CD4-positive, alpha-beta T cell treated with Interleukin-6 at 100 ng/mL for 8 hours (primary cell): ENCODE data around the gene SPATS2.

Source experiments
- DNase-seq: peaks from one replicate; pipeline ENCODE4 v3.0.0-alpha.2; 2020; ENCODE audit warnings: mixed read lengths, low spot score

Gene SPATS2

DNA sequence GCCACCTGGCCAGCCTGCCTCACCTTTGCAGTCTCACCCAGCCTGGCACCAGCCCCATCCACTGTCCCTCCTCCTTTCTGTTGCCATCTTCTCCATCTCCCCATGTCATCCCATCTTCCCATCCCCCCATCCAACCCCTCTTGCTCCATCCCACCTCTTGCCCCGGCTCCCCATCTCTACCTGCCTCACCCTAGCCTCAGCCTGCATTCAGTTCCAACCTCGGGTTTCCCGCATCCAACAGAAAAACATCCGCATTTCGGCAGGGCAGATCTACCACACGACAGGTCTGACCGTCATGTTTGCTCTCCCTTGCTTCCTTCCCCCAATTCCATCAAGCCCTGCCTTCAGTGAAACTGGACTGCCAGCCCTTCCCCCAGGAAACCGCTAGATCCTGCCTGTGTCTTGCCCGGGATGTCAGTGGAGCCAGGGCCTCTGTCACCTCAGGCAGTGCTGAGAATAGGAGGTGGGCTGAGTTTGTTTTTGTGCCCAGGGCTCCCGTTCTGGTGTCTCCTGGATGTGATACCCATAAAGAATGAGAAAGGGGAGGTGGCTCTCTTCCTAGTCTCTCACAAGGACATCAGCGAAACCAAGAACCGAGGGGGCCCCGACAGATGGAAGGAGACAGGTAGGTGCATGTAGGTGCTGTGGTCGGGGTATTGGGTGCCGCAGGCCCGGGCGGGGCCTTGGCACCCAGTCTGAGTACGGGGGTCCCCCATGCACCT is 174.0 kb downstream of the SPATS2 start:
- DNase-seq = no peak

DNA sequence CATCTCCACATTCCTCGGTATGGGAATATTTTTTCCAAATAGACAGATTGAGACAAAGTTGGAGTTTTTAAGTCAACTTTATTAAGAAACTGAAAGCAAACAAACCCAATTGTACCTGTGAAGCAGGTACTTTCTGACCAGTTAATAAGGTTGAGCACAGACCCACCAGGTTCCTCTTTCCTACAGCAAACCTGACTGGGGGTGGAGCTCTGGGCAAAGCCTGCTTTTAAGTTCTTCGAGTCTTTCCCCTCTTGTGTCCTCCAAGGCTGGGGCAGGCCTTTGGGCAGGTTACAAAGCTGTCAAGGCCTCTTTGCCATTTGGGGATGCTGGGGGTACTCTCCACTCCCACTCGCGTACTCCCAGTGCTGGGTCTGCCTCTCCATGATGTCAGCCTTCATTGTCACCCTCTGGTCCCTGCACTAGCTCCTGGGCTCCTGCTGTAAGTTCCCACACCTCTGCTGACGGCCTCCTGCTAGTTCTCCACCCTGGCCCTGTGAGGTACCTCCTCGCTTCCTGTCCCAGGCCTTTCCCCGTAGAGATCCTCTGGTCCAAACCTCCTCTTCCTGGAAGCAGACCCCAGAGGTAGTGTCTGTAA is 174.7 kb downstream of the SPATS2 start:
- no peak for DNase-seq

DNA sequence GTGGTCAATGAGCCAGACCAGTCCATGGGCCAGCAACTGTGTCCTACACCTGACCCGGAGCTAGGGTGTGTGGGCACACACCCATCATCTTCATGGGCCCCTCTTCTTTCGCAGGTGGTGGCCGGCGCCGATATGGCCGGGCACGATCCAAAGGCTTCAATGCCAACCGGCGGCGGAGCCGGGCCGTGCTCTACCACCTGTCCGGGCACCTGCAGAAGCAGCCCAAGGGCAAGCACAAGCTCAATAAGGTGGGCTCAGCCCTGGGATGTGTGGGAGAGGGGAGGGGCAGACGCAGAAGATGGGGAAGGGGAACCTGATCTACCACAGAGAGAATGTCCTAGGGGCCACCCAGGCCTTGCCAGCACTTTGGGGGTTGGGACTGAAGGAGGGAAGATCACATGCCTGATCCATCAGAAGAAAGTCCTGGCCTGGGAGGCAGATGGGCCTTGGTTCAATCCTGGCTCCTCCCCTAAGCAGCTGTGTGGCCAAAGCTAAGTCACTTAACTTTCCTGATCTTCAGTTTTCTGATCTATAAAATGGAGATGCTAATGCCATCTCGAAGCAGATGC is 175.4 kb downstream of the SPATS2 start:
- no peak for DNase-seq

DNA sequence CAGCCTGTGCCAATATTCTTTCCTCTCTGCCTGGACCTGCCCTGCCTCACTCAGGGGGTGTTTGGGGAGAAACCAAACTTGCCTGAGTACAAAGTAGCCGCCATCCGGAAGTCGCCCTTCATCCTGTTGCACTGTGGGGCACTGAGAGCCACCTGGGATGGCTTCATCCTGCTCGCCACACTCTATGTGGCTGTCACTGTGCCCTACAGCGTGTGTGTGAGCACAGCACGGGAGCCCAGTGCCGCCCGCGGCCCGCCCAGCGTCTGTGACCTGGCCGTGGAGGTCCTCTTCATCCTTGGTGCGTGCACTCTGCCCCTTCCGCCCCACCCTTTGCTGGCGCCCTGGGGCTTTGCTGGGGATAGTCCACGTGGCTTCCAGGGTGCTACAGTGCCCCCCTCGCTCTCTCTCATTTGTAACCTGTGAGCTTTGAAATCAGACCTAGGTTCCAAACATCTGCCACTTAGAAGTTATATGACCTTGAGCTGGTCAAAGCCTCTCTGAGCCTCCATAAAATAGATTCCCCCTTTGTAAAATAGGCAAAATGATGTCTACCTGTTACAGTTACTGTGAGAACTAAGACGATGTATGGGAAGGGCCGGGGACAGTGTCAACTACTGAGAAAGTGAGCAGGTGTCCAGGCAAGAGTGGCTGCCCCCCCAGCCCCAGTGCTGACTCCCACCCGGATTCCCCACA is 176.1 kb downstream of the SPATS2 start:
- DNase-seq = no peak

DNA sequence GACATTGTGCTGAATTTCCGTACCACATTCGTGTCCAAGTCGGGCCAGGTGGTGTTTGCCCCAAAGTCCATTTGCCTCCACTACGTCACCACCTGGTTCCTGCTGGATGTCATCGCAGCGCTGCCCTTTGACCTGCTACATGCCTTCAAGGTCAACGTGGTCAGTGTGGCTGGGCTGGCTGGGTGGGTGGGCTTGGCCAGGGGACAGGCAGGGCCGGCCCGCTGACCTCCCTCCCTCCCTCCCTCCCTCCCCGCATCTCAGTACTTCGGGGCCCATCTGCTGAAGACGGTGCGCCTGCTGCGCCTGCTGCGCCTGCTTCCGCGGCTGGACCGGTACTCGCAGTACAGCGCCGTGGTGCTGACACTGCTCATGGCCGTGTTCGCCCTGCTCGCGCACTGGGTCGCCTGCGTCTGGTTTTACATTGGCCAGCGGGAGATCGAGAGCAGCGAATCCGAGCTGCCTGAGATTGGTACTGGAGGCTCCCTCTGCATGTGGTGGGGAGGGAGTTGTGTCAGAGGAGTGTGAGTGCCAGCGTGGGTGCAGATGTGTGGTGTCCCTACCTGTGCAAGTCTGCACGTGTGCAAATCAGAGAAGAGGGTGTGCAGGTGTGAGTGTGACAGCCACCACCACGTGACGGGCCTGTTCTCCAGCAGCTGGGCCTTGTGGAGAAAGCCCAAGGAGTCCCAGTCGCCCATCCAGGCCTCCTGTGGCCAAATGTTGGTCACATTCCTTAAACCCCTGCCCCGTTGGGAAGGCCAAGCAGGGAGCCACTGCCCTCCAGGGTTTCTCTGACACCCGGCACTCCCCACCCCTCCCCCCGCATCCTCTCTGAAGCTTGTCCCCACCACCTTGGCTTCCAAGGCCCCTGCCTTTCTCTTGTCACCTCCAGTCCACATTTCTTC is 176.9 kb downstream of the SPATS2 start:
- no peak for DNase-seq

DNA sequence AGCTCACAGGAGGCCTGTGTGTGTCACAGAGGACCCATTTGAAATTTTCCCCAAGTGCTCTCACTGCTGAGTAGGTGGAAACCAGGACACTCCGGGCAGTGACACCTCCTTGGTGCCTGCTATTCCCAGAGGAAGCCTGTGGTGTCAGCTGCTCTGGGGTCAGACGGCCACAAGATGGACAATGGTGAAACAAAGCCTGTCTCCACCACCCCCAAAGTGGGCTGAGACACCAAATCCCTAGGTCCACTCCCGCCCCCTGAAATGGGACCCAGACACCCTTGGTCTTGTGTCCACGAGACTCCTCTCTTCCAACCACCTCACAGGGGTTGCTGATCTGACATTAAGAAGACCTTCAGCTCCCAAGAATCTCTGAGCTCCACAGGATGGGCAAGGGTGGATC is 178.6 kb downstream of the SPATS2 start:
- DNase-seq = no peak

DNA sequence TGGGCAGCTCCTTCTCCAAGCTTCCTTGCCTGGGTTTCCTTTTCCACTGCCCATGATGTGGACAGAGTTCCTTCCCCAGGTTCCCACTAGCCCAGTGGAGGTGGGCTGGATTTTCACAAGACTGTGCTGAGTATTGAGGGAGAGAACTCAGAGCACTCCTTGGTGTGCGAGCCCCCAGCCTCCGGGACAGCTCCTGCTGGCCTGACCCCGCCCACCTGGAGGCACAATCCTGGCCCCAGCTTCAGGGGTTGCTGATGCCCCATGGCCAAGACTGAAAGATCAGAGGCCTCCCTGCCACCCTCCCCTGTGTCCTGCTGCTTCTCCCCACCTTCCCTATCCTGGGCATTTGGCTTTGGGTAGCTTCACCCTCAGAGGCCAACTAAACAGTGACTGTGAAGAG is 179.2 kb downstream of the SPATS2 start:
- no peak for DNase-seq

DNA sequence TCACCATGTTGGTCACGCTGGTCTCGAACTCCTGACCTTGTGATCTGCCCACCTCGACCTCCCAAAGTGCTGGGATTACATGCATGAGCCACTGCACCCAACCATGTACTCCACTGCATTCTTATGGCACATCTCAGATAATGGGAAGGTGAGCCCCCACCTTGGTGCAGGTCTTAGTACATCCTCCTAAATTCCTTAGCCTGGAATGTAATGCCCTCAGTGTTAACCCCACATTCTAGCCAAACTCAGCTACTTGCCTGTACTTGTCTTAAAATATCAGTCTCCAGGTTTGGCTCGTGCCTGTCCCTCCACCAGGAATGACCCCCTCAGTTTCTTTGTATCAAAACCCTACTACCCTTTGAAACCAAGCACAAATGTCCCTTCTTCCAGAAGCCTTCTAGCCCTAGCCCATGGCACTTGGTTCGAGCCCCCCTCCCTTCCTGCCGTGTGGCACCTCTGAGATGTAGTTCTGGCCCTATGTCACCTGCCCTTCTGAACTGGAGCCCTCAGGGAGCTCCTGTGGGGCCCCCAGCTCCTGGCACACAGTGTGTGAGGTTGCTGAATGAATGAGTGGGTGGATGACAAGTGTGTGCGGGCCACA is 179.9 kb downstream of the SPATS2 start:
- DNase-seq = no peak

DNA sequence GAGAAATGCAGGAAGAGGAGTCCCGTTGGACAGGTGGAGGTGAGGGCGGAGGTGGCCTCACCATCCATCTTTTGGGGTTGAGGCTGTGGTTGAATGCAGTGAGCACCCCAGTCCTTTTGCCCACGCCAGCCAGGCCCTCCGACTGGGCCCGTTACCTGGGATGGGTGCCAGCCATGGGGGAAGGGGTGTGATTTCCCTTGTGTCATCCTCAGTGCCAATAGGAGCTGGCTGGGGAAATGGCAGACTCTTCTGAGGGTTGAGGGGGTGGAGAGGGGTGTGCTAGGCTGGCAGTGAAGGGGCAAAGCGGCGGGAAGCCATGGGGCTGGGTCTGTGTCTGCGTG is 181.2 kb downstream of the SPATS2 start:
- no peak for DNase-seq

DNA sequence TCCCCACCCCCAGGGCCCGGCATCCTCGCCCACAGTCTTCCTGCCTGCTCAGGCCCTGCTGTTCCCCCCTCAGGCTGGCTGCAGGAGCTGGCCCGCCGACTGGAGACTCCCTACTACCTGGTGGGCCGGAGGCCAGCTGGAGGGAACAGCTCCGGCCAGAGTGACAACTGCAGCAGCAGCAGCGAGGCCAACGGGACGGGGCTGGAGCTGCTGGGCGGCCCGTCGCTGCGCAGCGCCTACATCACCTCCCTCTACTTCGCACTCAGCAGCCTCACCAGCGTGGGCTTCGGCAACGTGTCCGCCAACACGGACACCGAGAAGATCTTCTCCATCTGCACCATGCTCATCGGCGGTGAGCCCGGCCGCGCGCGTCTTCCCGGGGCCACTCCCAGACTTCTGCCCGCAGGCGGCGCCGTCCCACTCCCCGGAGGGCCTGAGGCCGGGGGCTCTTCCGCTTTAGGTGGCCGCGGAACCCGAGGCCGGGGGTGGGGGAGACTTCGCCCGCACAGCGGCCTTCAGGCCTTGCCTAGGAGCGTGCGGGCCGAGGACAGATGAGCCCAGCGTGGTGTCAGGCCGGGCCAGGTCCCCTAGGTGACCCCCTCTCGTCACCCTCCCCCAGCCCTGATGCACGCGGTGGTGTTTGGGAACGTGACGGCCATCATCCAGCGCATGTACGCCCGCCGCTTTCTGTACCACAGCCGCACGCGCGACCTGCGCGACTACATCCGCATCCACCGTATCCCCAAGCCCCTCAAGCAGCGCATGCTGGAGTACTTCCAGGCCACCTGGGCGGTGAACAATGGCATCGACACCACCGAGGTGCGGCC is 181.8 kb downstream of the SPATS2 start:
- no peak for DNase-seq

DNA sequence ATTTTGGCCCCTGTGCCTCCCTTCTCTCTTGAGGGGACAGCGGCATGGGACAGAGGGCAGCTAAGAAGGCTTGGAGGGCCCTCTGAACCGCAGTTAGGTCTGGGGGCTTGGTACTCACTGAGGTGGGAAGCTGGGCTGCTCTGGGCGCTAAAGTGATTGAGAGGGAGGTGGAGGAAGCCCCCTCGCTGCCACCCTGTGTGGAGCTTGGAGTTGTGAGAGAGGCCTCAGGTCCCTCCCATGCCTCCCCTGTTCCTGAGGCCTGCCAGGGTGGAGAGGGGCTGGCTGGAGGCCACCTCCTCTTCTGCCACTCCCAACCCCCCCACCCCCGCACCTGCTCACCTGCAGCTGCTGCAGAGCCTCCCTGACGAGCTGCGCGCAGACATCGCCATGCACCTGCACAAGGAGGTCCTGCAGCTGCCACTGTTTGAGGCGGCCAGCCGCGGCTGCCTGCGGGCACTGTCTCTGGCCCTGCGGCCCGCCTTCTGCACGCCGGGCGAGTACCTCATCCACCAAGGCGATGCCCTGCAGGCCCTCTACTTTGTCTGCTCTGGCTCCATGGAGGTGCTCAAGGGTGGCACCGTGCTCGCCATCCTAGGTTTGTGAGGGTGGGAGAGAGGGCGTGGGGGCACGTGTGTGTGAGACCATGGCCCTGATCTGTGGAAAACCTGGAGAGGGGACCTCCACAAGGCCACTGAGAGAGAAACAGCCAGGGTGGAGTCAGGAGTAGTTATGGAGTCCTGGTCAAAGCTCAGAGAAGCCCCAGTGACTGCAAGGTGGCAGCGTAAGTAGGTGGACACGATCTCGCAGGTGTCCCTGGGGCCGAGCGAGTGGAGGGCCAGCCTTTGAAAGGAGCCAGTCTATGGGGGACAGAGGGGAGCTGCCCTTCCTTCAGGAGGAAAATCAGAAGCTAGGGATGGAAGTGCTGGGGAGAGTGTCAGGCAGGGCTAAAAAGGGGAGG is 182.8 kb downstream of the SPATS2 start:
- DNase-seq = no peak

DNA sequence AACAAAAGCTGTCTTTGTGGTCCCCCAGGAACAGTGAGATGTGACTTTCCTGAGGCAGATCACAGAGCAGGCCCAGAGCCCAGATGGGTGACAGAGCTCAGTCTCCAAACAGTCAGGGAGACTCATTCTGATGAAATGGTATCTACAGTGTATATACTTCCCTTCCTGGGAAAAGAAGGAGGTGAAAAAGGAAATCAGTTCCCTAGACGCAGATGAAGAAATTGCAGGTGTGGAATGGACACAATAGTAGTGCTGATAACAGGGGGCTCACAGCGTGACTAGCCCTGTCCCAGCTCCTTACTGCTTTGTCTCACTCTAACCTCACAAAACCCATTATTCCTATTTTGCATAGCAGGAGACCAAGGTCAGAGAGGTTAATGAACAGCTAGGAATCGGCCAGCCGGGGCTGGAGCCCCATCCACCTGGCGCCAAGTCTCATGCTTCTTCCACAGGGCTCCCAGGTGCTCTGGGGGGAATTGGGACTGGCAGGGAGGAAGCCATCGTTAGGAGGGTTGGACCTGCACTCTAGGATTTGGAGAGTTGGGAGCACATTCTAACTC is 183.5 kb downstream of the SPATS2 start:
- DNase-seq = no peak

DNA sequence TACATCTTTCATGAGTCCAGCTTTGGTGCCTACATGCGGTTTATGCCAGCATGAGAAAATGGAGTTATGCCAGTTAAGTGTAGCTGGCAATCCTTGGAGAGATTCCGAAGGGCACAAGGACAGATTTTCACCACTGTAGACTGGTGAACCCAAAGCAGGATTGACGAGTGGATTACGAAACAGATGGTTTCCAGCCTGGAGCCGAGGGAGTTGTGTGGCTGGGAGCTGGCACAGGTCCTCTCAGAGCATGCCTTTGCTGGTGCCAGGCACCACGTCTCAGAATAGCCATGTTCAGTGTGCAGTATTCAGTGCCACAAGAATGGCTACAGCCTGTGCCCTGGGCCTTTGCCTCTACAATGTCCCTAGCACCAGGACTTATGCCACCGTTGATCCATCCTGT is 184.8 kb downstream of the SPATS2 start:
- DNase-seq = no peak

DNA sequence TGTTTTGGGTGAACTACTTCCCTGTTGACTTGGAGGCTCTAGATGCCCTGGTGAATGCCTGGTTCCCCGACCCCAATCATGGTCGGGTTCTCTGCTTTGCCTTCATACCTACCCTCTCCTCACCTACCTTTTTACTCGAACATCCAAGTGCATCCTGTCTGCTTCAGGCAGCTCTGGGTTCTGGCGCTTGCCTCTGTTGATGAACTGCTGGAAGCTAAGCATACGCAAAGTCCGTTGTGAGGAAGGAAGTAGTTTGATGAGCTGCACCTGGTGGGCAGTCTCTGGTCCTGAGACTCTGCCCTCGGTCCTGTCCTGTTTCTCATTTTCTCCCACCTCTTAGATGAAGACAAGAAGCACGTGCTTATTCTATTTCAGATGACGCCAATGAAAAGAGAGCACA is 185.2 kb downstream of the SPATS2 start:
- DNase-seq = no peak

DNA sequence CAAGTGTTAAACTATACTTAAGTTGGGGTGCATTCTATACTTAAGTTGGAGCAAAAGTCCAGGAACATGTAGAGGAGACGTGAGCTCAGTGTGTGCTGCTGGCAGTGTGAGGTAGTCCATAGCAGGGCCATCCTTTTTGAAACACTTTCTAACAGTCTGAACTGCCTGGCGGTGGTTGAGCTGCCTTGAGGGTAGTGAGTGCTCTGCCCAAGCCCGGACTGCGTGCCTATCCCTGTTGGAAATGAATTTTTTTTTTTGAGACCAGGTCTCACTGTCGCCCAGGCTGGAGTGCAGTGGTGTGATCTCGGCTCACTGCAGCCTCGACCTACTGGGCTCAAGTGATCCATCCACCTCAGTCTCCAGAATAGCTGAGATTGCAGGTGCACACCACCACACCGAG is 185.6 kb downstream of the SPATS2 start:
- no peak for DNase-seq

DNA sequence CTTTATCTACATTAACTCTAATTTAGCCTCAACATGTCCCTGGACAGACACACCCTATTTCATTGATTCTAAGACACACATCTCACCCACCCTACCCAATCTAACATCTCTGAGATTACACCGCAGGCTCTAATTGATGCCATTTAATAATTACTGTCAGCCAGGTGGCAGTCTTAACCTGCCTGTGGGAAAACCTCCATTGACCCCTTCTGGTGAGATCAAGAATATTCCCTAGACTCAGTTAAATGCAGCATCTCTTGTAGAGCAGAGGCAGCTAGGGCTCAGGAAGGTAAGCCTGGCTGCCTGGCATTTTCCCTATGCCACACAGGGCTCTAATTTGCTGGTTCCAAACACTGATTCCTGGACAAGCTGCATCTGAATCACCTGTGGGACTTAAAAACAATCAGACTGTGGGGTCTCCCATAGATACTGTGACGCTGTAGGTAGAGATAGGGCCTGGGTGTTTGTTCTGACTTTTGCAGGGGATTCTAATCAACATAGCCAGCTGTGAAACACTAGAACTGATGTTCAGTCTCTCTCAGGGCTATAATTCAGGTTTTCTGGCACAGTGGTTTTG is 186.3 kb downstream of the SPATS2 start:
- peak; percentile 53 for DNase-seq

DNA sequence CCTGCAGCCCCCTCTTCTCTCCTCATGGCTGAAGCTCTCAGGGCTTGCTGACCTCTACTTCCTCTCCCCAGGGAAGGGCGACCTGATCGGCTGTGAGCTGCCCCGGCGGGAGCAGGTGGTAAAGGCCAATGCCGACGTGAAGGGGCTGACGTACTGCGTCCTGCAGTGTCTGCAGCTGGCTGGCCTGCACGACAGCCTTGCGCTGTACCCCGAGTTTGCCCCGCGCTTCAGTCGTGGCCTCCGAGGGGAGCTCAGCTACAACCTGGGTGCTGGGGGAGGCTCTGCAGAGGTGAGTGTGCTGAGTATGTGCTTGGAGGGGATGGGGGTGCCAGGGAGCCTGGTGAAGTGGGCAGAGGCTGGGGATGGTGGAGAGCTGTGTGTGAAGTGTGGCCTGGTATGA is 187.0 kb downstream of the SPATS2 start:
- no peak for DNase-seq

DNA sequence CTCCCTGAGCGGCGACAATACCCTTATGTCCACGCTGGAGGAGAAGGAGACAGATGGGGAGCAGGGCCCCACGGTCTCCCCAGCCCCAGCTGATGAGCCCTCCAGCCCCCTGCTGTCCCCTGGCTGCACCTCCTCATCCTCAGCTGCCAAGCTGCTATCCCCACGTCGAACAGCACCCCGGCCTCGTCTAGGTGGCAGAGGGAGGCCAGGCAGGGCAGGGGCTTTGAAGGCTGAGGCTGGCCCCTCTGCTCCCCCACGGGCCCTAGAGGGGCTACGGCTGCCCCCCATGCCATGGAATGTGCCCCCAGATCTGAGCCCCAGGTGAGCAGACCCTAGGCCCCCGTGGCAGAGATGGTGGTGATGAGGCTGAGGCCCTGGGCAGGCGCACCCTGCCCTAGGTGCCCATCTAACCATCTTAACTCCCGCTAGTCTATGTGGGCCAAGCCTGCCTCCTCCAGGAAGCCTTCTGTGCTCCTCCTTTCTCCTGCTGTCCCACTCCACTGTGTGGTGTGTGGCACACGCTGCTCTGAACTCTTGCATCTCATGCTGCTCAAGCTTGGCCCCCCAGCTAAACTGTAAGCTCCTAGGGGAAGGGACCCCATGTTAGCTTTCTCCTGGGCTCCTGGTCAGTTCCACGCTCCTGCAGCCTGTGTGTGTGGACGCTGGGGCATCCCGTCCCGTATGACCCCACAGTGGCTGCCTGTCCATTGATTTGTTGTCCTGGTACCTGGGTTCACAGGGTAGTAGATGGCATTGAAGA is 188.5 kb downstream of the SPATS2 start:
- DNase-seq = no peak
